Measurements from ENCODE around the gene TMEM131L. TPM values are rescaled to one million over a fixed set of nuclear protein-coding genes. Genes with fewer than 3 reads are reported as not detected.

Gene TMEM131L
- total and polyA plus RNA-seq, 2 donors (not counting 3 experiments of a cell fraction or from before 2014, with no cell fraction given): 7.7 to 21.2 TPM

- no peak overlapping the region for H3K4me3 ChIP-seq (replicated peaks in 1 of 3; ENCODE audit: insufficient read depth in 1 of 3, low read depth in 1 of 3, low read length in 3 of 3)
- TF ChIP-seq EZH2 (IDR thresholded peaks at IDR 0.05; ENCODE audit: borderline replicate concordance, low read depth, low read length, severe bottlenecking): no peak
- TF ChIP-seq FOS (IDR thresholded peaks at IDR 0.05; ENCODE audit: borderline replicate concordance, insufficient read depth, low read length): no peak
- TF ChIP-seq JUN (IDR thresholded peaks at IDR 0.05; ENCODE audit: borderline replicate concordance, insufficient read depth, insufficient read length, low read depth): no peak
- no peak for TF ChIP-seq POLR2A (IDR thresholded peaks at IDR 0.05; ENCODE audit: low read depth, low read length)
- no peak for TF ChIP-seq MYC (IDR thresholded peaks at IDR 0.05; ENCODE audit: low read depth, low read length)
- TF ChIP-seq CTCF (IDR thresholded peaks at IDR 0.05; ENCODE audit: extremely low read depth in 1 of 2, insufficient read depth in 1 of 2, low read depth in 1 of 2, low read length in 2 of 2): no peak
- TF ChIP-seq POLR2AphosphoS5 (IDR thresholded peaks at IDR 0.05; ENCODE audit: insufficient read depth, low read depth, low read length): no peak
- TF ChIP-seq GATA2 (IDR thresholded peaks at IDR 0.05; ENCODE audit: insufficient read depth, insufficient read length, low read depth, low read length): no peak
- no peak for TF ChIP-seq MAX (IDR thresholded peaks at IDR 0.05; ENCODE audit: insufficient read depth, insufficient read length)
- H3K36me3 ChIP-seq (ENCODE audit: control insufficient read depth in 2 of 2, extremely low read depth in 1 of 2, insufficient read depth in 2 of 2, low read length in 2 of 2): no peaks in the 10 kb centered on the region
- H3K4me2 ChIP-seq (ENCODE audit: insufficient read depth, low read length): no peak overlapping the region
- H3K27ac ChIP-seq (ENCODE audit: insufficient read depth, low read depth, low read length): no peak overlapping the region
- dilution Hi-C loops (cut with MboI; ENCODE audit: extremely low pct_ligation_motif_present, low sequenced_read_pairs) (no loop called here), intact Hi-C loops (cut with micrococcal nuclease) (no loop called here)
- H3K9me3 ChIP-seq (replicated peaks; ENCODE audit: control insufficient read depth, insufficient read depth, low read length): no peaks in the 10 kb centered on the region
- H3K27me3 ChIP-seq (ENCODE audit: control insufficient read depth in 2 of 2, insufficient read depth in 2 of 2, low read length in 2 of 2): no peaks in the 10 kb centered on the region
- H3K9ac ChIP-seq (replicated peaks; ENCODE audit: extremely low read depth, insufficient read depth, low read length): no peak overlapping the region
- DNase-seq (ENCODE audit: low read depth, low spot score) (no peak), FAIRE-seq (no peak)
- no TSS peak for BruUV-seq (replicated peaks)
- H3K4me1 ChIP-seq (ENCODE audit: control insufficient read depth, extremely low read depth, insufficient read depth, low read length): no peaks in the 10 kb centered on the region
- H4K20me1 ChIP-seq (replicated peaks; ENCODE audit: control insufficient read depth, extremely low read depth, insufficient read depth, low read length): no peaks in the 10 kb centered on the region
- CTCF ChIA-PET: interaction anchor here (0.6 to 0.8 kb wide), 2 partner anchors 51 to 54 kb away, joined by 3 read pairs; partner anchors contain the start of gene TMEM131L
- H3K79me2 ChIP-seq (ENCODE audit: control insufficient read depth, insufficient read depth, low read length): peaks cover 2% of the 10 kb centered on the region
- POLR2A ChIA-PET: no interaction called here
- no peaks in the 10 kb centered on the region for H3K9me1 ChIP-seq (replicated peaks; ENCODE audit: control insufficient read depth, extremely low read depth, insufficient read depth, low read length)
- no peak overlapping the region for H2AFZ ChIP-seq (ENCODE audit: low read depth, low read length)
Observed at GRCh38 chr4:153520227-153520626, 54.1 kb downstream of the TMEM131L start.

All from endothelial cell of umbilical vein (primary cell).